Measurements from ENCODE around the gene B4GALNT3. TPM values are rescaled to one million over a fixed set of nuclear protein-coding genes. Genes with fewer than 3 reads are reported as not detected.

Gene B4GALNT3
- total RNA-seq, 1 donor from 2014 or later = 43.4 TPM

- H3K36me3 ChIP-seq = peaks cover 15% of the 10 kb centered on the region
- H3K27ac ChIP-seq (replicated peaks) = no peak overlapping the region
- DNase-seq = no peak
- H3K9me3 ChIP-seq (replicated peaks) = no peaks in the 10 kb centered on the region
- peaks cover 13% of the 10 kb centered on the region for H3K27me3 ChIP-seq (ENCODE audit: low read depth)
- peaks cover 18% of the 10 kb centered on the region for H3K4me1 ChIP-seq
- intact Hi-C loops (cut with micrococcal nuclease) = no loop called here
- TF ChIP-seq CTCF (IDR thresholded peaks at IDR 0.05; ENCODE audit: borderline replicate concordance) = no peak
- H3K4me3 ChIP-seq = no peak overlapping the region
Measured at GRCh38 chr12:563787-564298, 104.1 kb downstream of the B4GALNT3 start.

- DNase-seq = no peak
- TF ChIP-seq CTCF (IDR thresholded peaks at IDR 0.05; ENCODE audit: borderline replicate concordance) = no peak
- intact Hi-C loops (cut with micrococcal nuclease) = no loop called here
- Histone ChIP-seq H3K27ac (replicated peaks) (no peak overlapping the region), H3K36me3 (peaks cover 12% of the 10 kb centered on the region), H3K4me1 (peaks cover 29% of the 10 kb centered on the region), H3K27me3 (ENCODE audit: low read depth) (peaks cover 3% of the 10 kb centered on the region), H3K4me3 (no peak overlapping the region), H3K9me3 (replicated peaks) (no peaks in the 10 kb centered on the region)
Measured at GRCh38 chr12:565161-565560, 105.4 kb downstream of the B4GALNT3 start.

DNA sequence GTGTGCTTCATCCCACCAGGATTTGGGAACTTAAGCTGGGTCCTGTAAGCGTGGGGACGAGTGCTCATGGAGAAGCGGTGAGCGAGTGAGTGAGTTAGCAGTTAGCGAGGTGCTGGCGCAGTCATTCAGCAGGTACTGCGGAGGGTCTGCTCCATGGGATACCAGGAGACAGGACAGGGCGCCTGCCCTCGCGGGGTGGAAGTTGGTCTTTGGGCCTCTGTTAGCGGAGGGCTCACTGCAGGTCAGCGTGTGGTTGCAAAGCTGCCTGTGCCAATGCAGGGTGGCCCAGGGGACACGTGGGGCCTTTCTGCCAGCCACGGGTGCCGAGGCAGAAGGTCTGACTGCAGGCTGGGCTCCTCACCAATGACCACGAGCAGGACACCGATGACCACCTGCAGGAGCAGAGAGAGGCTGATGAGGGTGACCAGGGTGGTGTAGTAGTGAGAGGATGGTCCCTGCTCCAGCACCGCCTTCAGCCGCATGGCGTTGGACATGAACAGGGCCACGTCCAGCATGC is 105.9 kb downstream of the B4GALNT3 start:
- intact Hi-C loops (cut with micrococcal nuclease) = no loop called here
- H3K36me3 ChIP-seq = peaks cover 12% of the 10 kb centered on the region
- H3K27me3 ChIP-seq (ENCODE audit: low read depth) = no peaks in the 10 kb centered on the region
- no peaks in the 10 kb centered on the region for H3K9me3 ChIP-seq (replicated peaks)
- peaks cover 34% of the 10 kb centered on the region for H3K4me1 ChIP-seq
- TF ChIP-seq CTCF (IDR thresholded peaks at IDR 0.05; ENCODE audit: borderline replicate concordance) = no peak
- H3K4me3 ChIP-seq = no peak overlapping the region
- no peak for DNase-seq
- H3K27ac ChIP-seq (replicated peaks) = no peak overlapping the region

GRCh38 chr12:568486-568885 is 108.7 kb downstream of the B4GALNT3 start:
- H3K4me3 ChIP-seq = no peak overlapping the region
- no peaks in the 10 kb centered on the region for H3K36me3 ChIP-seq
- intact Hi-C loops (cut with micrococcal nuclease) = no loop called here
- no peaks in the 10 kb centered on the region for H3K27me3 ChIP-seq (ENCODE audit: low read depth)
- no peaks in the 10 kb centered on the region for H3K9me3 ChIP-seq (replicated peaks)
- peaks cover 47% of the 10 kb centered on the region for H3K4me1 ChIP-seq
- H3K27ac ChIP-seq (replicated peaks) = no peak overlapping the region
- DNase-seq = no peak
- TF ChIP-seq CTCF (IDR thresholded peaks at IDR 0.05; ENCODE audit: borderline replicate concordance) = no peak

- Histone ChIP-seq H3K27ac (replicated peaks) (peak overlapping the region; percentile 97), H3K9me3 (replicated peaks) (no peaks in the 10 kb centered on the region), H3K4me3 (peak overlapping the region; percentile 74), H3K27me3 (ENCODE audit: low read depth) (no peaks in the 10 kb centered on the region), H3K4me1 (peaks cover 52% of the 10 kb centered on the region), H3K36me3 (no peaks in the 10 kb centered on the region)
- no peak for DNase-seq
- TF ChIP-seq CTCF (IDR thresholded peaks at IDR 0.05; ENCODE audit: borderline replicate concordance) = no peak
- intact Hi-C loops (cut with micrococcal nuclease) = no loop called here
Measured at GRCh38 chr12:569091-569676, 109.4 kb downstream of the B4GALNT3 start.
